HEK293 (cell line): ENCODE measurements around the gene HOXB4.

ENCODE experiments used
- GLI4 ChIP-seq: fragments of 450-650 bp; formaldehyde crosslinking; IDR thresholded peaks from 2 replicates; pipeline ENCODE4 v1.5.1; 2016; ENCODE audit warnings: missing biosample characterization, missing genetic modification characterization
- OSR2 ChIP-seq: fragments of 450-650 bp; formaldehyde crosslinking; IDR thresholded peaks from 2 replicates; pipeline ENCODE4 v1.5.1; 2016; ENCODE audit warnings: missing biosample characterization, missing genetic modification characterization
- PRDM1 ChIP-seq: fragments of 450-650 bp; formaldehyde crosslinking; IDR thresholded peaks from 2 replicates; pipeline ENCODE4; 2016; ENCODE audit warnings: missing biosample characterization, missing genetic modification characterization
- REPIN1 ChIP-seq: fragments of 450-650 bp; formaldehyde crosslinking; IDR thresholded peaks from 2 replicates; pipeline ENCODE4 v1.5.1; 2017; ENCODE audit warnings: missing biosample characterization, missing genetic modification characterization, low read depth
- SP7 ChIP-seq: fragments of 450-650 bp; formaldehyde crosslinking; IDR thresholded peaks from 2 replicates; pipeline ENCODE4 v1.5.1; 2016; ENCODE audit warnings: missing biosample characterization, missing genetic modification characterization
- ZBTB1 ChIP-seq: fragments of 450-650 bp; formaldehyde crosslinking; IDR thresholded peaks from 2 replicates; pipeline ENCODE4 v1.5.1; 2016; ENCODE audit warnings: missing biosample characterization, missing genetic modification characterization
- ZBTB17 ChIP-seq: fragments of 450-650 bp; formaldehyde crosslinking; IDR thresholded peaks from 2 replicates; pipeline ENCODE4 v1.5.1; 2016; ENCODE audit warnings: missing biosample characterization, missing genetic modification characterization
- ZBTB48 ChIP-seq: fragments of 450-650 bp; formaldehyde crosslinking; IDR thresholded peaks from 2 replicates; pipeline ENCODE4 v1.5.1; 2016; ENCODE audit warnings: missing biosample characterization, missing genetic modification characterization
- ZNF10 ChIP-seq: fragments of 450-650 bp; formaldehyde crosslinking; IDR thresholded peaks from 2 replicates; pipeline ENCODE4 v1.5.1; 2017; ENCODE audit warnings: missing biosample characterization, missing genetic modification characterization
- ZNF114 ChIP-seq: fragments of 450-650 bp; formaldehyde crosslinking; IDR thresholded peaks from 2 replicates; pipeline ENCODE4 v1.5.0; 2017; ENCODE audit warnings: missing biosample characterization, missing genetic modification characterization
- ZNF155 ChIP-seq: fragments of 450-650 bp; formaldehyde crosslinking; IDR thresholded peaks from 2 replicates; pipeline ENCODE4 v1.5.1; 2016; ENCODE audit warnings: missing biosample characterization, missing genetic modification characterization
- ZNF221 ChIP-seq: fragments of 450-650 bp; formaldehyde crosslinking; IDR thresholded peaks from 2 replicates; pipeline ENCODE4 v1.5.1; 2017; ENCODE audit warnings: missing biosample characterization, missing genetic modification characterization, borderline replicate concordance
- ZNF266 ChIP-seq: fragments of 450-650 bp; formaldehyde crosslinking; IDR thresholded peaks from 2 replicates; pipeline ENCODE4 v1.5.1; 2016; ENCODE audit warnings: missing biosample characterization, missing genetic modification characterization, low read depth
- ZNF292 ChIP-seq: fragments of 450-650 bp; formaldehyde crosslinking; IDR thresholded peaks from 2 replicates; pipeline ENCODE4 v1.5.1; 2016; ENCODE audit warnings: low read depth, missing biosample characterization, missing genetic modification characterization, borderline replicate concordance
- ZNF302 ChIP-seq: fragments of 450-650 bp; formaldehyde crosslinking; IDR thresholded peaks from 2 replicates; pipeline ENCODE4 v1.5.1; 2016; ENCODE audit warnings: missing biosample characterization, missing genetic modification characterization, low read depth
- ZNF341 ChIP-seq: fragments of 450-650 bp; formaldehyde crosslinking; IDR thresholded peaks from 2 replicates; pipeline ENCODE4; 2016; ENCODE audit warnings: low read depth, missing biosample characterization, missing genetic modification characterization
- ZNF366 ChIP-seq: fragments of 450-650 bp; formaldehyde crosslinking; conservative IDR thresholded peaks from 2 replicates; pipeline ENCODE4 v1.5.1; 2016; ENCODE audit warnings: missing biosample characterization, missing genetic modification characterization
- ZNF529 ChIP-seq: fragments of 450-650 bp; formaldehyde crosslinking; IDR thresholded peaks from 2 replicates; pipeline ENCODE4 v1.5.1; 2017; ENCODE audit warnings: missing genetic modification characterization, missing biosample characterization; ENCODE audit not compliant: insufficient replicate concordance
- ZNF621 ChIP-seq: fragments of 450-650 bp; formaldehyde crosslinking; IDR thresholded peaks from 2 replicates; pipeline ENCODE4 v1.5.1; 2017; ENCODE audit warnings: missing biosample characterization, missing genetic modification characterization
- ZNF623 ChIP-seq: fragments of 450-650 bp; formaldehyde crosslinking; IDR thresholded peaks from 2 replicates; pipeline ENCODE4 v1.5.1; 2016; ENCODE audit warnings: missing biosample characterization, missing genetic modification characterization
- ZNF629 ChIP-seq: fragments of 450-650 bp; formaldehyde crosslinking; IDR thresholded peaks from 2 replicates; pipeline ENCODE4 v1.5.1; 2017; ENCODE audit warnings: missing biosample characterization, missing genetic modification characterization
- ZNF660 ChIP-seq: fragments of 450-650 bp; IDR thresholded peaks from 2 replicates; pipeline ENCODE4 v1.5.1; 2018; ENCODE audit warnings: missing biosample characterization, mild to moderate bottlenecking, missing genetic modification characterization
- ZNF670 ChIP-seq: fragments of 450-650 bp; formaldehyde crosslinking; IDR thresholded peaks from 2 replicates; pipeline ENCODE4 v1.5.1; 2016; ENCODE audit warnings: missing biosample characterization, missing genetic modification characterization, low read depth
- ZNF76 ChIP-seq: fragments of 450-650 bp; formaldehyde crosslinking; IDR thresholded peaks from 2 replicates; pipeline ENCODE4; 2016; ENCODE audit warnings: low read depth, missing biosample characterization, missing genetic modification characterization, borderline replicate concordance
- ZNF785 ChIP-seq: fragments of 450-650 bp; formaldehyde crosslinking; IDR thresholded peaks from 2 replicates; pipeline ENCODE4 v1.5.1; 2016; ENCODE audit warnings: missing biosample characterization, missing genetic modification characterization
- TF ChIP-seq, protein P1 (sequence below): fragments of 450-650 bp; formaldehyde crosslinking; optimal IDR thresholded peaks from 2 replicates; pipeline ENCODE3; 2016; ENCODE audit warnings: missing biosample characterization, mild to moderate bottlenecking, missing genetic modification characterization
- TF ChIP-seq, protein P2 (sequence below): fragments of 450-650 bp; formaldehyde crosslinking; IDR thresholded peaks from 2 replicates; pipeline ENCODE4 v1.5.1; 2016; ENCODE audit warnings: missing biosample characterization, missing genetic modification characterization
- TF ChIP-seq, protein P3 (sequence below): fragments of 450-650 bp; formaldehyde crosslinking; IDR thresholded peaks from 2 replicates; pipeline ENCODE4 v1.5.1; 2016; ENCODE audit warnings: missing biosample characterization, missing genetic modification characterization
- TF ChIP-seq, protein P4 (sequence below): fragments of 450-650 bp; formaldehyde crosslinking; IDR thresholded peaks from 2 replicates; pipeline ENCODE4 v1.5.1; 2016; ENCODE audit warnings: missing biosample characterization, missing genetic modification characterization
- TF ChIP-seq, protein P5 (sequence below): fragments of 450-650 bp; formaldehyde crosslinking; IDR thresholded peaks from 2 replicates; pipeline ENCODE4 v1.5.1; 2016; ENCODE audit warnings: missing biosample characterization, missing genetic modification characterization
- TF ChIP-seq, protein P6 (sequence below): IDR thresholded peaks from 2 replicates; pipeline ENCODE4 v1.6.1; 2011; ENCODE audit warnings: mild to moderate bottlenecking, low read depth, low read length, borderline replicate concordance

Gene HOXB4

DNA sequence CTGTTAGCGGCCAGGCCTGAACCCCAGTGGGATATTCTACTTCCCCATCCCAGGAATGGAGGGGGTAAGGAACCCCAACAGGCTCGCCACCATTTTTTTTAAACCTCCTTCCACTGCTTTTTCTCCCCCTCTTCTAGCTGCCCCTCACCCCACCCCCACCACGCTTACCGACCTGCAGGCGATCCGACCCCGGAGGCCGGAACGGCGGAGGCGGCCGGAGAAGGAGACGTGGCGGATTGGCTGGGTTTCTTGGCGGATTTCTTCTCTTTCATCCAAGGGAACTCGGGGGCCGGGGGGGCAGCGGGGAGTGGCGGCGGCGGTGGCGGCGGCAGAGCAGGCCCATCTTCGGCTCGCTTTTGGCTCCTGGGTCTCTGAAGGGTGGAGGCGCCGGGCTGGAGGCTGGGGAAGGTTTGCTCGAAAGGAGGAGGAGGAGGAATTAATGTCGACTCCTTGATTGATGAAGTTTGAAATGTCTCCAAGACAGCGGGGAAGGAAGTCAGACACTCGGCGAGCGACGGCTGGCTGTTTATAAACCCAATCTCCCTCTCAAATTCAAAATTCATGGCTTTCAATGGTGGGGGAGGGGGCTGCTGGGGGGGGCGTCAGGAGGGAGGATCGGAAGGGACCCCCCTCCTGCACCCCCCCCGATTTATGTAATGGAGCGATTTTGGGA is 33.7 kb downstream of the HOXB4 start (continued):
- no peak for TF ChIP-seq ZNF221 (tag by site-specific recombination)
- TF ChIP-seq ZNF670 = no peak
- TF ChIP-seq, protein P1, sequence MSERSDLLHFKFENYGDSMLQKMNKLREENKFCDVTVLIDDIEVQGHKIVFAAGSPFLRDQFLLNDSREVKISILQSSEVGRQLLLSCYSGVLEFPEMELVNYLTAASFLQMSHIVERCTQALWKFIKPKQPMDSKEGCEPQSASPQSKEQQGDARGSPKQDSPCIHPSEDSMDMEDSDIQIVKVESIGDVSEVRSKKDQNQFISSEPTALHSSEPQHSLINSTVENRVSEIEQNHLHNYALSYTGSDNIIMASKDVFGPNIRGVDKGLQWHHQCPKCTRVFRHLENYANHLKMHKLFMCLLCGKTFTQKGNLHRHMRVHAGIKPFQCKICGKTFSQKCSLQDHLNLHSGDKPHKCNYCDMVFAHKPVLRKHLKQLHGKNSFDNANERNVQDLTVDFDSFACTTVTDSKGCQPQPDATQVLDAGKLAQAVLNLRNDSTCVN (tag by site-specific recombination) = no peak
- TF ChIP-seq GLI4 (tag by site-specific recombination) = no peak
- peak; percentile 67 for TF ChIP-seq ZNF366 (tag by site-specific recombination)
- TF ChIP-seq, protein P2, sequence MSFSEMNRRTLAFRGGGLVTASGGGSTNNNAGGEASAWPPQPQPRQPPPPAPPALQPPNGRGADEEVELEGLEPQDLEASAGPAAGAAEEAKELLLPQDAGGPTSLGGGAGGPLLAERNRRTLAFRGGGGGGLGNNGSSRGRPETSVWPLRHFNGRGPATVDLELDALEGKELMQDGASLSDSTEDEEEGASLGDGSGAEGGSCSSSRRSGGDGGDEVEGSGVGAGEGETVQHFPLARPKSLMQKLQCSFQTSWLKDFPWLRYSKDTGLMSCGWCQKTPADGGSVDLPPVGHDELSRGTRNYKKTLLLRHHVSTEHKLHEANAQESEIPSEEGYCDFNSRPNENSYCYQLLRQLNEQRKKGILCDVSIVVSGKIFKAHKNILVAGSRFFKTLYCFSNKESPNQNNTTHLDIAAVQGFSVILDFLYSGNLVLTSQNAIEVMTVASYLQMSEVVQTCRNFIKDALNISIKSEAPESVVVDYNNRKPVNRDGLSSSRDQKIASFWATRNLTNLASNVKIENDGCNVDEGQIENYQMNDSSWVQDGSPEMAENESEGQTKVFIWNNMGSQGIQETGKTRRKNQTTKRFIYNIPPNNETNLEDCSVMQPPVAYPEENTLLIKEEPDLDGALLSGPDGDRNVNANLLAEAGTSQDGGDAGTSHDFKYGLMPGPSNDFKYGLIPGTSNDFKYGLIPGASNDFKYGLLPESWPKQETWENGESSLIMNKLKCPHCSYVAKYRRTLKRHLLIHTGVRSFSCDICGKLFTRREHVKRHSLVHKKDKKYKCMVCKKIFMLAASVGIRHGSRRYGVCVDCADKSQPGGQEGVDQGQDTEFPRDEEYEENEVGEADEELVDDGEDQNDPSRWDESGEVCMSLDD (tag by site-specific recombination) = peak; percentile 13; the same call in 1 of the 2 replicates
- peak; percentile 25; the same call in 1 of the 2 replicates for TF ChIP-seq ZBTB17 (tag by site-specific recombination)
- TF ChIP-seq ZNF341 = no peak; the same call in none of the 2 replicates
- no peak for TF ChIP-seq ZNF114 (tag by site-specific recombination)
- TF ChIP-seq, protein P3, sequence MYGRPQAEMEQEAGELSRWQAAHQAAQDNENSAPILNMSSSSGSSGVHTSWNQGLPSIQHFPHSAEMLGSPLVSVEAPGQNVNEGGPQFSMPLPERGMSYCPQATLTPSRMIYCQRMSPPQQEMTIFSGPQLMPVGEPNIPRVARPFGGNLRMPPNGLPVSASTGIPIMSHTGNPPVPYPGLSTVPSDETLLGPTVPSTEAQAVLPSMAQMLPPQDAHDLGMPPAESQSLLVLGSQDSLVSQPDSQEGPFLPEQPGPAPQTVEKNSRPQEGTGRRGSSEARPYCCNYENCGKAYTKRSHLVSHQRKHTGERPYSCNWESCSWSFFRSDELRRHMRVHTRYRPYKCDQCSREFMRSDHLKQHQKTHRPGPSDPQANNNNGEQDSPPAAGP (tag by site-specific recombination) = no peak; the same call in 1 of the 2 replicates
- TF ChIP-seq, protein P4, sequence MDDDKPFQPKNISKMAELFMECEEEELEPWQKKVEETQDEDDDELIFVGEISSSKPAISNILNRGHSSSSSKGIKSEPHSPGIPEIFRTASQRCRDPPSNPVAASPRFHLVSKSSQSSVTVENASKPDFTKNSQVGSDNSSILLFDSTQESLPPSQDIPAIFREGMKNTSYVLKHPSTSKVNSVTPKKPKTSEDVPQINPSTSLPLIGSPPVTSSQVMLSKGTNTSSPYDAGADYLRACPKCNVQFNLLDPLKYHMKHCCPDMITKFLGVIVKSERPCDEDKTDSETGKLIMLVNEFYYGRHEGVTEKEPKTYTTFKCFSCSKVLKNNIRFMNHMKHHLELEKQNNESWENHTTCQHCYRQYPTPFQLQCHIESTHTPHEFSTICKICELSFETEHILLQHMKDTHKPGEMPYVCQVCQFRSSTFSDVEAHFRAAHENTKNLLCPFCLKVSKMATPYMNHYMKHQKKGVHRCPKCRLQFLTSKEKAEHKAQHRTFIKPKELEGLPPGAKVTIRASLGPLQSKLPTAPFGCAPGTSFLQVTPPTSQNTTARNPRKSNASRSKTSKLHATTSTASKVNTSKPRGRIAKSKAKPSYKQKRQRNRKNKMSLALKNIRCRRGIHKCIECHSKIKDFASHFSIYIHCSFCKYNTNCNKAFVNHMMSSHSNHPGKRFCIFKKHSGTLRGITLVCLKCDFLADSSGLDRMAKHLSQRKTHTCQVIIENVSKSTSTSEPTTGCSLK (tag by site-specific recombination) = no peak
- no peak for TF ChIP-seq ZNF292 (tag by site-specific recombination)
- no peak for TF ChIP-seq ZNF529 (tag by site-specific recombination)
- TF ChIP-seq ZNF629 (tag by site-specific recombination) = peak; percentile 18; the same call in 1 of the 2 replicates
- no peak for TF ChIP-seq ZNF155 (tag by site-specific recombination)
- TF ChIP-seq ZBTB48 (tag by site-specific recombination) = no peak
- no peak for TF ChIP-seq PRDM1 (tag by site-specific recombination)
- TF ChIP-seq OSR2 (tag by site-specific recombination) = 0 out of 2 replicates have a peak, but pooled peaks have one; percentile 12
- TF ChIP-seq REPIN1 (tag by site-specific recombination) = no peak
- TF ChIP-seq ZNF76 = no peak
- TF ChIP-seq ZNF10 (tag by site-specific recombination) = peak; percentile 57; the same call in 1 of the 2 replicates
- 0 out of 2 replicates have a peak, but pooled peaks have one; percentile 17 for TF ChIP-seq ZNF660 (tag by site-specific recombination)
- TF ChIP-seq ZNF266 (tag by site-specific recombination) = no peak
- TF ChIP-seq, protein P5, sequence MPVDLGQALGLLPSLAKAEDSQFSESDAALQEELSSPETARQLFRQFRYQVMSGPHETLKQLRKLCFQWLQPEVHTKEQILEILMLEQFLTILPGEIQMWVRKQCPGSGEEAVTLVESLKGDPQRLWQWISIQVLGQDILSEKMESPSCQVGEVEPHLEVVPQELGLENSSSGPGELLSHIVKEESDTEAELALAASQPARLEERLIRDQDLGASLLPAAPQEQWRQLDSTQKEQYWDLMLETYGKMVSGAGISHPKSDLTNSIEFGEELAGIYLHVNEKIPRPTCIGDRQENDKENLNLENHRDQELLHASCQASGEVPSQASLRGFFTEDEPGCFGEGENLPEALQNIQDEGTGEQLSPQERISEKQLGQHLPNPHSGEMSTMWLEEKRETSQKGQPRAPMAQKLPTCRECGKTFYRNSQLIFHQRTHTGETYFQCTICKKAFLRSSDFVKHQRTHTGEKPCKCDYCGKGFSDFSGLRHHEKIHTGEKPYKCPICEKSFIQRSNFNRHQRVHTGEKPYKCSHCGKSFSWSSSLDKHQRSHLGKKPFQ (tag by site-specific recombination) = 0 out of 2 replicates have a peak, but pooled peaks have one; percentile 16
- no peak for TF ChIP-seq ZNF302
- TF ChIP-seq ZNF621 = no peak
- TF ChIP-seq, protein P6, sequence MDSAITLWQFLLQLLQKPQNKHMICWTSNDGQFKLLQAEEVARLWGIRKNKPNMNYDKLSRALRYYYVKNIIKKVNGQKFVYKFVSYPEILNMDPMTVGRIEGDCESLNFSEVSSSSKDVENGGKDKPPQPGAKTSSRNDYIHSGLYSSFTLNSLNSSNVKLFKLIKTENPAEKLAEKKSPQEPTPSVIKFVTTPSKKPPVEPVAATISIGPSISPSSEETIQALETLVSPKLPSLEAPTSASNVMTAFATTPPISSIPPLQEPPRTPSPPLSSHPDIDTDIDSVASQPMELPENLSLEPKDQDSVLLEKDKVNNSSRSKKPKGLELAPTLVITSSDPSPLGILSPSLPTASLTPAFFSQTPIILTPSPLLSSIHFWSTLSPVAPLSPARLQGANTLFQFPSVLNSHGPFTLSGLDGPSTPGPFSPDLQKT = no peak
- TF ChIP-seq ZNF785 (tag by site-specific recombination) = no peak
- TF ChIP-seq ZBTB1 (tag by site-specific recombination) = no peak
- TF ChIP-seq ZNF623 (tag by site-specific recombination) = no peak
- peak; percentile 27; the same call in 1 of the 2 replicates for TF ChIP-seq SP7 (tag by site-specific recombination)
